K562 (cell line): ENCODE data around the gene ORC2. TPM values are rescaled to one million over a fixed set of nuclear protein-coding genes. Genes with fewer than 3 reads are reported as not detected.

Experiments used
- ASH1L ChIP-seq: fragments of 450-650 bp; IDR thresholded peaks from 2 replicates; pipeline ENCODE4 v1.6.1; 2018; ENCODE audit warnings: borderline replicate concordance, mild to moderate bottlenecking, low read depth; ENCODE audit not compliant: partially characterized antibody
- BACH1 ChIP-seq: fragments of 200-800 bp; sonication (Bioruptor generic); IDR thresholded peaks from 2 replicates; pipeline ENCODE4 v1.6.1; 2016; ENCODE audit warnings: missing genetic modification characterization, missing compliant biosample characterization
- DNMT1 ChIP-seq: fragments of 450-650 bp; IDR thresholded peaks from 2 replicates; pipeline ENCODE4 v1.6.1; 2016; ENCODE audit warnings: antibody characterized with exemption, mild to moderate bottlenecking
- ELF4 ChIP-seq: fragments of 450-650 bp; formaldehyde crosslinking; IDR thresholded peaks from 2 replicates; pipeline ENCODE4 v1.4.0; 2022; ENCODE audit warnings: missing genetic modification characterization
- HDAC3 ChIP-seq: fragments of 450-650 bp; IDR thresholded peaks from 2 replicates; pipeline ENCODE4 v1.6.1; 2018; ENCODE audit warnings: borderline replicate concordance, mild to moderate bottlenecking, moderate library complexity; ENCODE audit not compliant: partially characterized antibody
- KDM5B ChIP-seq: fragments of 200-600 bp; sonication (generic); IDR thresholded peaks from 2 replicates; pipeline ENCODE4 v1.6.1; 2012; ENCODE audit warnings: low read depth, mild to moderate bottlenecking, moderate library complexity, low read length, control low read depth, inconsistent platforms; ENCODE audit not compliant: insufficient replicate concordance
- MYNN ChIP-seq, 2 experiments: sonication (generic); formaldehyde crosslinking in 1 of 2; IDR thresholded peaks; 2 replicates each; pipeline versions ENCODE4 v1.5.0 to v1.6.1; 2016 to 2020; ENCODE audit warnings: antibody characterized with exemption in 1 of 2, missing genetic modification reagents in 1 of 2
- PKNOX1 ChIP-seq: fragments of 450-650 bp; IDR thresholded peaks from 2 replicates; pipeline ENCODE4 v1.6.1; 2016
- STAT5A ChIP-seq: IDR thresholded peaks from 2 replicates; pipeline ENCODE4 v1.6.1; 2012; ENCODE audit warnings: low read length, inconsistent platforms, borderline replicate concordance
- TBL1XR1 ChIP-seq, 2 experiments: IDR thresholded peaks; 2 replicates each; pipeline ENCODE4 v1.6.1; 2012; ENCODE audit warnings: improper control_type of control experiment in 2 of 2, low read length in 2 of 2, mild to moderate bottlenecking in 1 of 2
- TCF15 ChIP-seq: fragments of 250-450 bp; sonication (Bioruptor Pico); IDR thresholded peaks from 2 replicates; pipeline ENCODE4 v1.8.0; 2022; ENCODE audit warnings: moderate library complexity, mild to moderate bottlenecking, inconsistent platforms
- ZNF143 ChIP-seq: sonication (generic); formaldehyde crosslinking; IDR thresholded peaks from 2 replicates; pipeline ENCODE4 v1.9.0; 2022; ENCODE audit warnings: mild to moderate bottlenecking, missing genetic modification reagents
- ZNF407 ChIP-seq: fragments of 450-650 bp; IDR thresholded peaks from 2 replicates; pipeline ENCODE4 v1.6.1; 2016; ENCODE audit warnings: low read depth
- ZNF561 ChIP-seq: fragments of 450-650 bp; formaldehyde crosslinking; conservative IDR thresholded peaks from 2 replicates; pipeline ENCODE4 v1.4.0; 2020; ENCODE audit warnings: mild to moderate bottlenecking, moderate library complexity
- ZNF707 ChIP-seq: fragments of 250-450 bp; sonication (Bioruptor Pico); conservative IDR thresholded peaks from 2 replicates; pipeline ENCODE4 v1.8.0; 2022; ENCODE audit warnings: inconsistent platforms, mild to moderate bottlenecking, moderate library complexity
- polyA plus RNA-seq, 8 experiments: library from polyadenylated mRNA; depleted of rRNA in 4 of 8; stranded (reverse) in 5 of 8; unstranded in 3 of 8; fragments of >200 nt; fragmentation: Nextera tagmentation in 2 of 8; fragmentation: Illumina TruSeq in 1 of 8; extraction: Ambion mirVana in 2 of 8; extraction: Trizol in 1 of 8; gene quantifications; 2 replicates each; pipeline versions ENCODE4 v1.2.1 to v1.2.3, GENCODE V29; 2011 to 2014; ENCODE audit warnings: inconsistent platforms in 1 of 8, missing spikeins in 1 of 8
- total RNA-seq, 7 experiments: library from RNA; depleted of rRNA in 6 of 7; stranded (reverse); fragments of >200 nt in 6 of 7; fragmentation: Illumina TruSeq in 2 of 7; extraction: Trizol in 2 of 7; gene quantifications; 2 replicates each; pipeline versions ENCODE4 v1.2.1 to v1.2.3, GENCODE V29; 2011 to 2021; ENCODE audit warnings: low replicate concordance in 1 of 7
- TF ChIP-seq, protein P1 (sequence below): fragments of 450-650 bp; IDR thresholded peaks from 2 replicates; pipeline ENCODE4 v1.6.1; 2016; ENCODE audit warnings: missing biosample characterization, missing genetic modification characterization

ORC2 gene
- total and polyA plus RNA-seq, 9 of the 15 experiments (the other 6 are each of a cell fraction or from before 2014, with no cell fraction given) = 5.6 to 41.1 (median 19.0) TPM

GRCh38 chr2:200888704-200889625 is 74.5 kb downstream of the ORC2 start, which contains the start of the genes NIF3L1 and PPIL3 (continued):
- peak; percentile 88 for TF ChIP-seq ZNF407
- TF ChIP-seq KDM5B = peak; percentile 70
- no peak for TF ChIP-seq TCF15 (CRISPR knock-in tag)
- no peak for TF ChIP-seq ZNF143
- TF ChIP-seq, protein P1, sequence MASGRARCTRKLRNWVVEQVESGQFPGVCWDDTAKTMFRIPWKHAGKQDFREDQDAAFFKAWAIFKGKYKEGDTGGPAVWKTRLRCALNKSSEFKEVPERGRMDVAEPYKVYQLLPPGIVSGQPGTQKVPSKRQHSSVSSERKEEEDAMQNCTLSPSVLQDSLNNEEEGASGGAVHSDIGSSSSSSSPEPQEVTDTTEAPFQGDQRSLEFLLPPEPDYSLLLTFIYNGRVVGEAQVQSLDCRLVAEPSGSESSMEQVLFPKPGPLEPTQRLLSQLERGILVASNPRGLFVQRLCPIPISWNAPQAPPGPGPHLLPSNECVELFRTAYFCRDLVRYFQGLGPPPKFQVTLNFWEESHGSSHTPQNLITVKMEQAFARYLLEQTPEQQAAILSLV = no peak
- TF ChIP-seq ZNF707 (CRISPR knock-in tag) = no peak
- no peak for TF ChIP-seq ASH1L
- no peak; a peak in 1 of 4 replicates for TF ChIP-seq TBL1XR1 (IDR thresholded peaks at IDR 0.05; ENCODE audit: low read length in 2 of 2)
- TF ChIP-seq STAT5A = 0 out of 2 replicates have a peak, but pooled peaks have one; percentile 11
- TF ChIP-seq MYNN (IDR thresholded peaks at IDR 0.05) = 0 out of 2 replicates have a peak, but pooled peaks have one; percentile 18
- TF ChIP-seq MYNN (CRISPR knock-in tag; IDR thresholded peaks at IDR 0.05) = no peak
- TF ChIP-seq HDAC3 = peak; percentile 37
- no peak for TF ChIP-seq ELF4
- TF ChIP-seq DNMT1 = no peak
- peak; percentile 63 for TF ChIP-seq PKNOX1
- no peak for TF ChIP-seq ZNF561
- TF ChIP-seq BACH1 = 0 out of 2 replicates have a peak, but pooled peaks have one; percentile 21
